A549 (cell line): ENCODE results near the gene ZNF791. TPM values are rescaled to one million over a fixed set of nuclear protein-coding genes. Genes with fewer than 3 reads are reported as not detected.

ENCODE experiments used
- ATAC-seq, 2 experiments: fragments of 200-7000 bp in 1 of 2; fragments of >200 bp in 1 of 2; cut with Nextera tagmentation in 1 of 2; cut with Tn5 transposase in 1 of 2; 3 replicates each; pipeline versions ENCODE4 v1.8.0 to v1.9.1; 2018 to 2020; ENCODE audit warnings: mild to moderate bottlenecking in 1 of 2, moderate library complexity in 1 of 2
- CTCF ChIA-PET: fragments of 300-600 bp; sonication (Branson Sonifier 250); formaldehyde crosslinking; extraction: SDS; loops from one replicate; lab custom pipeline; 2021; ENCODE audit warnings: antibody characterized with exemption, inconsistent platforms; lab: Yijun Ruan, JAX
- POLR2A ChIA-PET: fragments of 350-600 bp; formaldehyde crosslinking; extraction: SDS; loops from one replicate; lab custom pipeline; 2021; ENCODE audit warnings: antibody characterized with exemption, inconsistent platforms; lab: Yijun Ruan, JAX
- DNase-seq, 2 experiments: peaks; one replicate each; pipeline versions ENCODE4 v3.0.0 to v3.0.0-alpha.2; 2011 to 2016; ENCODE audit warnings: low read depth in 1 of 2, low spot score in 1 of 2
- FAIRE-seq: peaks from 2 replicates; lab custom pipeline; 2011; peaks lifted over from hg19 to GRCh38; lab: Jason Lieb, UNC
- H3K27ac ChIP-seq, 2 experiments: fragments of >200 bp; sonication (Bioruptor Twin); formaldehyde crosslinking; 3 replicates each; pipeline ENCODE4 v1.5.1; 2016 to 2017
- H3K4me1 ChIP-seq: fragments of >200 bp; sonication (Bioruptor Twin); formaldehyde crosslinking; 3 replicates; pipeline ENCODE4 v1.6.1; 2016
- H3K4me2 ChIP-seq: fragments of >200 bp; sonication (Bioruptor Twin); formaldehyde crosslinking; 3 replicates; pipeline ENCODE4 v1.6.1; 2016
- H3K4me3 ChIP-seq: fragments of >200 bp; sonication (Bioruptor Twin); formaldehyde crosslinking; 3 replicates; pipeline ENCODE4 v1.5.1; 2016
- H3K9me3 ChIP-seq: fragments of >200 bp; sonication (Bioruptor Twin); formaldehyde crosslinking; 3 replicates; pipeline ENCODE4 v1.6.1; 2016
- CBX8 ChIP-seq: fragments of 200-600 bp; sonication (generic); IDR thresholded peaks from 2 replicates; pipeline ENCODE4 v1.6.1; 2016
- CHD2 ChIP-seq: fragments of 150-350 bp; IDR thresholded peaks from 2 replicates; pipeline ENCODE4 v1.6.1; 2014; ENCODE audit warnings: low read length; ENCODE audit not compliant: partially characterized antibody
- FOSB ChIP-seq: fragments of 250-450 bp; sonication (Bioruptor Pico); IDR thresholded peaks from 2 replicates; pipeline ENCODE4 v1.5.0; 2020; ENCODE audit warnings: mild to moderate bottlenecking, moderate library complexity
- HEYL ChIP-seq: fragments of 250-450 bp; sonication (Bioruptor Pico); IDR thresholded peaks from 2 replicates; pipeline ENCODE4 v1.8.0; 2021; ENCODE audit warnings: mild to moderate bottlenecking, moderate library complexity
- JUN ChIP-seq, 2 experiments: fragments of >200 bp; sonication (Bioruptor Twin); formaldehyde crosslinking; IDR thresholded peaks; 2 replicates in 1 of 2; 3 replicates in 1 of 2; pipeline ENCODE4 v1.6.1; 2016 to 2017
- MAFK ChIP-seq: fragments of 450-650 bp; IDR thresholded peaks from 2 replicates; pipeline ENCODE4 v1.6.1; 2014; ENCODE audit not compliant: partially characterized antibody
- MAZ ChIP-seq: fragments of 150-350 bp; IDR thresholded peaks from 2 replicates; pipeline ENCODE4 v1.6.1; 2014; ENCODE audit warnings: antibody characterized with exemption, low read depth, low read length, borderline replicate concordance
- NFE2L2 ChIP-seq: fragments of 150-350 bp; conservative IDR thresholded peaks from 2 replicates; pipeline ENCODE4 v1.6.1; 2014; ENCODE audit warnings: low read length
- POLR2A ChIP-seq: IDR thresholded peaks from 2 replicates; pipeline ENCODE4 v1.6.1; 2012; ENCODE audit warnings: mild to moderate bottlenecking, low read length
- POLR2AphosphoS2 ChIP-seq: conservative IDR thresholded peaks from 2 replicates; pipeline ENCODE4 v1.6.1; 2012; ENCODE audit warnings: low read length, improper control_type of control experiment, inconsistent platforms
- RCOR1 ChIP-seq: fragments of 150-350 bp; IDR thresholded peaks from 2 replicates; pipeline ENCODE4 v1.6.1; 2014; ENCODE audit warnings: antibody characterized with exemption, low read length, low read depth
- SMC3 ChIP-seq: fragments of >200 bp; sonication (Bioruptor Twin); formaldehyde crosslinking; IDR thresholded peaks from 3 replicates; pipeline ENCODE4 v1.6.1; 2018; ENCODE audit warnings: inconsistent platforms
- TFCP2L1 ChIP-seq: fragments of 250-450 bp; sonication (Bioruptor Pico); IDR thresholded peaks from 2 replicates; pipeline ENCODE4 v1.5.0; 2021; ENCODE audit warnings: mild to moderate bottlenecking
- TP53 ChIP-seq: fragments of 250-450 bp; sonication (Bioruptor Pico); IDR thresholded peaks from 2 replicates; pipeline ENCODE4 v1.5.0; 2021; ENCODE audit warnings: mild to moderate bottlenecking, moderate library complexity
- ZSCAN20 ChIP-seq: fragments of 250-450 bp; sonication (Bioruptor Pico); IDR thresholded peaks from 2 replicates; pipeline ENCODE4 v1.8.0; 2022; ENCODE audit warnings: mild to moderate bottlenecking, moderate library complexity
- WGBS: methylation state at CpG from one replicate; pipeline ENCODE4 v1.1.6; 2017; ENCODE audit errors: missing lambda C conversion rate; 5-methylcytosine and 5-hydroxymethylcytosine counted together
- polyA plus RNA-seq, 4 experiments: library from polyadenylated mRNA; depleted of rRNA in 3 of 4; stranded (reverse); fragments of >200 nt; fragmentation: RNase III in 1 of 4; extraction: RNeasy Plus Mini Kit Qiagen cat#74134 plus additional on column Dnase treatment in 1 of 4; gene quantifications; 2 replicates in 3 of 4; 3 replicates in 1 of 4; pipeline ENCODE4 v1.2.3, GENCODE V29; 2011 to 2017

ZNF791 gene
- polyA plus RNA-seq, 2 of the 4 experiments (the other 2 are of a cell fraction), result 4.5 to 7.1 TPM

GRCh38 chr19:12666265-12667048, 55.7 kb downstream of the ZNF791 start, which contains the start of the genes MAN2B1 and WDR83:
TSS of gene MAN2B1 (minus strand) at chr19:12666742. CDS start at chr19:12666701, 41 bp downstream.
TSS of gene WDR83 (plus strand) at chr19:12666807. CDS start at chr19:12669791, 2,984 bp downstream.
- TF ChIP-seq FOSB (CRISPR knock-in tag) (no peak), TP53 (CRISPR knock-in tag) (no peak)
- FAIRE-seq (no peak), DNase-seq (peak; percentile 41 to 73), ATAC-seq (peak; percentile 74 to 85)
- Histone ChIP-seq H3K9me3 (no peaks in the 10 kb centered on the region), H3K4me3 (peak within 1 kb of the TSS; percentile 90), H3K4me1 (peaks cover 11% of the 10 kb centered on the region), H3K27ac (peak within 1 kb of the TSS; percentile 82 to 86), H3K4me2 (peak within 1 kb of the TSS; percentile 97)
- ChIA-PET CTCF (interaction anchor here (0.6 to 1.3 kb wide), 3 partner anchors 10 to 413 kb away, joined by 3 to 6 read pairs (median 4); no protein-coding TSS in a partner anchor), POLR2A (interaction anchor here (0.5 to 1.2 kb wide), 5 partner anchors 9 to 56 kb away, joined by 3 to 5 read pairs (median 3); partner anchors contain the start of genes DHPS, ZNF490 and ZNF791)
- WGBS, result 16% methylated on average over 21 of the region's 46 CpGs

DNA sequence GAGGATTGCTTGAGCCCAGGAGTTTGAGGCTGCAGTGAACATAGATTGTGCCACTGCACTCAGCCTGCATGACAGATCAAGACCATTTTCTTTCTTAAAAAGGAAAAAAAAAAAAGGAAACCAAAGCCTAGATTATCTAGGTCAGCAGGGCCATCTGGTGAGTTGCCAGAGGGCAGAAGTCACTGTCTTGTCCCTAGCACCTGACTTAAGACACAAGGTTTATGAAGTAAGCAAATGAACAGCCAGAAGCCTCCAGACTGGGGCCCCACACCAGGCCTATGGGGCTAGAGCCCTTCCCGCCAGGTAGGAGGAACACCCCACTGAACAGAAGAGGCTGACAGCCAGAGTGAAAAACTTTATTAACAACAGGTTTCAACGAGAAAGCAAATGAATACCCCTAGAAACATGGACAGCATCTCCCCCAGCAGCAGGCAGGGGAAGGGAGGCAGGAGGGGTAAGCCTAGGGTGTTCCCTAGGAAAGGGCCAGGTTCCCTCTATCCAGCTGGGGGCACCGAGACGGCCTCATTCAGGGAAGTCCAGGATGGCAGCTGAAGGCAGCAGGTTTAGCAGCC, 57.1 kb downstream of the ZNF791 start:
- POLR2A ChIA-PET, result no interaction called here
- H3K4me2 ChIP-seq, result peak overlapping the region; percentile 93
- FAIRE-seq (no peak), DNase-seq (no peak), ATAC-seq (no peak)
- CTCF ChIA-PET, result interaction anchor here (1.3 kb wide), 1 partner anchor 9 kb away, joined by 3 read pairs; no protein-coding TSS in a partner anchor
- no peak for TF ChIP-seq MAZ
- TF ChIP-seq CBX8, result no peak
- 63% methylated on average over 4 of the region's 4 CpGs for WGBS
- no peak overlapping the region for H3K27ac ChIP-seq
- peak overlapping the region; percentile 97; the same call in 1 of the 3 replicates for H3K4me3 ChIP-seq
- peaks cover 11% of the 10 kb centered on the region for H3K4me1 ChIP-seq
- H3K9me3 ChIP-seq, result no peaks in the 10 kb centered on the region

DNA sequence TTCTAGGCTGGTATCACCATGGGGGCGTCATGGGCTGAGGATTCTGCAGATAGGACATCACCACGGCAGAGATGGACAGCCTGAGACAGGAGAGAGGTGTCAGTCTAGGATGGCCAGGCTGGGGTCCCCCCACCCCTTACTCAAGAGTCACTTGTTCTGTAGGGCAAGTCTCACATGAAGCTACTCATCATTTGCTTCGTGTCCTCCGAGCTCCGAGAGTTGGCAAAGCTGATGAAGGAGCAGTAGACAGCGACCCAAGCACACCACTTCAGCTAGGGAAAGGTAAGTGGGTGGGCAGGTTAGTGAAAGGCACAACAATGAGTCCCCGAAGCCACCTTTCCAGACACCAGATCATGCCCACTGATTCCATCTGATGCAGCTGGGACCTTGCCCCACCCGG, 57.6 kb downstream of the ZNF791 start:
- Histone ChIP-seq H3K4me2 (peak overlapping the region; percentile 93), H3K27ac (peak overlapping the region in 1 of 2 experiments; percentile 95; a peak in 4 of 6 replicates), H3K4me1 (peaks cover 11% of the 10 kb centered on the region), H3K4me3 (peak overlapping the region; percentile 97), H3K9me3 (no peaks in the 10 kb centered on the region)
- FAIRE-seq (no peak), DNase-seq (no peak), ATAC-seq (no peak)
- TF ChIP-seq POLR2A, result no peak
- no peak for TF ChIP-seq TP53 (CRISPR knock-in tag)
- TF ChIP-seq HEYL (CRISPR knock-in tag), result no peak
- ChIA-PET CTCF (interaction anchor here (1.3 to 2.6 kb wide), 3 partner anchors 8 to 179 kb away, joined by 3 to 5 read pairs (median 3); no protein-coding TSS in a partner anchor), POLR2A (no interaction called here)
- 72% methylated on average over 8 of the region's 8 CpGs for WGBS

- FAIRE-seq (no peak), ATAC-seq (peak in 1 of 2 experiments; percentile 22; a peak in 3 of 6 replicates), DNase-seq (peak in 1 of 2 experiments; percentile 50)
- POLR2A ChIA-PET, result interaction anchor here (0.9 kb wide), 1 partner anchor 58 kb away, joined by 3 read pairs; the partner anchor contains the start of genes ZNF490 and ZNF791
- Histone ChIP-seq H3K4me2 (peak overlapping the region; percentile 93), H3K4me1 (peaks cover 11% of the 10 kb centered on the region), H3K4me3 (peak overlapping the region; percentile 97), H3K9me3 (no peaks in the 10 kb centered on the region), H3K27ac (peak overlapping the region; percentile 95 to 99)
- CTCF ChIA-PET, result interaction anchor here (1.3 to 2.6 kb wide), 4 partner anchors 8 to 178 kb away, joined by 3 to 5 read pairs (median 4); no protein-coding TSS in a partner anchor
- no peak for TF ChIP-seq SMC3
- no peak for TF ChIP-seq CHD2
- no peak for TF ChIP-seq RCOR1
- TF ChIP-seq JUN (IDR thresholded peaks at IDR 0.05), result no peak
- no peak for TF ChIP-seq MAFK
- no peak for TF ChIP-seq ZSCAN20
- TF ChIP-seq NFE2L2, result no peak
- TF ChIP-seq POLR2AphosphoS2, result no peak
- TF ChIP-seq TFCP2L1 (CRISPR knock-in tag), result no peak
- WGBS, result 2% methylated on average over 8 of the region's 24 CpGs
These were observed 58.2 kb downstream of the ZNF791 start for GRCh38 chr19:12668932-12669269.
